Right lobe of liver (tissue), 4 donors: Measurements from ENCODE around the gene VPS54.

Experiments
- POLR2A ChIP-seq: fragments of 450-650 bp; IDR thresholded peaks from one replicate; pipeline ENCODE4 v1.6.1; 2017; ENCODE audit warnings: antibody characterized with exemption, mild to moderate bottlenecking
- TF ChIP-seq, protein P1 (sequence below), 4 donors: fragments of 200-600 bp in 3 of 4; fragments of 450-650 bp in 1 of 4; IDR thresholded peaks; one replicate each; pipeline versions ENCODE4 v1.5.1 to v1.8.0; 2016 to 2022; ENCODE audit warnings: antibody characterized with exemption in 4 of 4, mild to moderate bottlenecking in 2 of 4
- donor health status: DM: no; HTN: no; CAD: no.
- donor health status: DM: no; HTN: no; CAD: no.
- donor health status: DM: no; HTN: yes; CAD: no.

DNA sequence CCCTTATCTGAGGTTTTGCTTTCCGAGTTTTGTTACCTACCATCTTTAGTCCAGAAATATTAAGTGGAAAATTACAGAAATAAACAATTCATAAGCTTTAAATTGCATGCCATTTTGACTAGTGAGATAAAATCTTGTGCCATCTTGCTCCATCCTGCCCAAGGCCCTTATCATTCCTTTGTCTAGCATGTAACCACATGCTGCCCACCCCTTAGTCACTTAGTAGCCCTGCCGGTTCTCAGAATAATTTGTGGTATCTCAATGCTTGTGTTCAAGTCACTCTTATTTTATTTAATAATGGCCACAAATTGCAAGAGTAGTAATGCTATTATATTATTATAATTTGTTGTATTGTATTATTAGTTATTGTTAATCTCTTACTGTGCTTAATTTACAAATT is 36.8 kb upstream of the VPS54 start:
- TF ChIP-seq, protein P1, sequence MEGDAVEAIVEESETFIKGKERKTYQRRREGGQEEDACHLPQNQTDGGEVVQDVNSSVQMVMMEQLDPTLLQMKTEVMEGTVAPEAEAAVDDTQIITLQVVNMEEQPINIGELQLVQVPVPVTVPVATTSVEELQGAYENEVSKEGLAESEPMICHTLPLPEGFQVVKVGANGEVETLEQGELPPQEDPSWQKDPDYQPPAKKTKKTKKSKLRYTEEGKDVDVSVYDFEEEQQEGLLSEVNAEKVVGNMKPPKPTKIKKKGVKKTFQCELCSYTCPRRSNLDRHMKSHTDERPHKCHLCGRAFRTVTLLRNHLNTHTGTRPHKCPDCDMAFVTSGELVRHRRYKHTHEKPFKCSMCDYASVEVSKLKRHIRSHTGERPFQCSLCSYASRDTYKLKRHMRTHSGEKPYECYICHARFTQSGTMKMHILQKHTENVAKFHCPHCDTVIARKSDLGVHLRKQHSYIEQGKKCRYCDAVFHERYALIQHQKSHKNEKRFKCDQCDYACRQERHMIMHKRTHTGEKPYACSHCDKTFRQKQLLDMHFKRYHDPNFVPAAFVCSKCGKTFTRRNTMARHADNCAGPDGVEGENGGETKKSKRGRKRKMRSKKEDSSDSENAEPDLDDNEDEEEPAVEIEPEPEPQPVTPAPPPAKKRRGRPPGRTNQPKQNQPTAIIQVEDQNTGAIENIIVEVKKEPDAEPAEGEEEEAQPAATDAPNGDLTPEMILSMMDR (IDR thresholded peaks at IDR 0.05) = no peak
- TF ChIP-seq POLR2A = no peak
